Right kidney (tissue), 9 donors: Measurements from ENCODE around the gene SGMS1.
"Not testable (repeated sequence)": the region's sequence is repeated elsewhere in the genome, so short reads cannot be mapped to it uniquely, and the experiment has no call there.

Experiments
- DNase-seq: peaks from one replicate; pipeline ENCODE4 v3.0.0-alpha.2; 2016
- long read RNA-seq, 8 donors: transcript quantifications; one replicate each; lab custom pipeline, GENCODE V29; 2026

SGMS1 gene
- long read RNA-seq, donor 1, partial matches to known transcripts, result 0 of 7 reads
- long read RNA-seq, donor 1, other reads (novel, unspliced or antisense), result 0 of 7 reads
- long read RNA-seq, donor 2, partial matches to known transcripts, result 0 of 4 reads
- long read RNA-seq, donor 2, other reads (novel, unspliced or antisense), result 0 of 4 reads
- long read RNA-seq, donor 3, partial matches to known transcripts, result 0 of 4 reads
- long read RNA-seq, donor 3, other reads (novel, unspliced or antisense), result 0 of 4 reads
- long read RNA-seq, donor 4, partial matches to known transcripts, result 5 of 17 reads
- long read RNA-seq, donor 4, other reads (novel, unspliced or antisense), result 6 of 17 reads
- long read RNA-seq, donor 5, partial matches to known transcripts, result 6 of 9 reads
- long read RNA-seq, donor 5, other reads (novel, unspliced or antisense), result 0 of 9 reads
- long read RNA-seq, donor 6, transcript SGMS1-204 (2 exons, 625 nt), result major isoform, 6 of 9 reads
- long read RNA-seq, donor 6, partial matches to known transcripts, result 0 of 9 reads
- long read RNA-seq, donor 6, other reads (novel, unspliced or antisense), result 0 of 9 reads
- long read RNA-seq, donor 7, partial matches to known transcripts, result 13 of 19 reads
- long read RNA-seq, donor 7, other reads (novel, unspliced or antisense), result 0 of 19 reads
- long read RNA-seq, donor 8, partial matches to known transcripts, result 6 of 17 reads
- long read RNA-seq, donor 8, other reads (novel, unspliced or antisense), result 6 of 17 reads

DNA sequence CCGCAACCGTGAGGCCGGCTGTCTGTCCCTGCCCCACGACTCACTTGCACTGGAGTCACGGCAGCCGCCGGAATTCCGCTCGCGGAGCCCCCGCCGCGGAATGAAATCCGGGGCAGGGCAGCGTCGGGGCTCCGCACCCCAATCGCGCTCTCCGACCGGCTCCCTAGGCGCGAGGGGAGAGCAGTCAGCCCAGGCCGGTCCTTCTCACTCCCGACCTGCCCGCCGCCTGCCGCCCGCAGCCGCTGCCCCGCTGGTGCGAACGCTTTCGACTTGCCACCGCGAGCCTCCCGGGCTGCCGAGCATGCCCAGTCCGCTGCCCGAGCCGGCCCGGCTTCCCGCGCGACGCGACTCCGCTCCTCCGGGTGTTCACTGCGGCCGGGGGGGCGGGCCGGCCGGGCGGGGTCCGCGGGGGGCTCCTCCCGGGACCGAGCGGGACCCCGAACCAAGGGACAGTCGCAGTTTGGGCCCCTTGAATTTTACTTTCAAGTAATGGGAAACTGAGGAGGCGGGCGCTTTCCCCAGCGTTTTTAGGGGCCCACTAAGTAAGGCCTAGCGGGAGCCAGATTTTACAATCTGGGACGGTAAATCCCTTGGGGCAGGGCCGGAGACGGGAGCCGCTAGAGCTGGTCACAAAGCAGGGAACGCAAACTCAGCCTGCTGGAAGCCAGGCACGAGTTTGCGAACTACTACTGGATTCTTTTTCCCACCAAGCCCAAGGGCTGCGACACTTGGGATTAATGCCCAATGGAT, at the start of gene SGMS1:
Gene SGMS1 (minus strand): TSS at position 294 of the 750 bp plus-strand sequence. CDS start 279,842 bp downstream, outside the sequence.
- DNase-seq, result peak; percentile 98

DNA sequence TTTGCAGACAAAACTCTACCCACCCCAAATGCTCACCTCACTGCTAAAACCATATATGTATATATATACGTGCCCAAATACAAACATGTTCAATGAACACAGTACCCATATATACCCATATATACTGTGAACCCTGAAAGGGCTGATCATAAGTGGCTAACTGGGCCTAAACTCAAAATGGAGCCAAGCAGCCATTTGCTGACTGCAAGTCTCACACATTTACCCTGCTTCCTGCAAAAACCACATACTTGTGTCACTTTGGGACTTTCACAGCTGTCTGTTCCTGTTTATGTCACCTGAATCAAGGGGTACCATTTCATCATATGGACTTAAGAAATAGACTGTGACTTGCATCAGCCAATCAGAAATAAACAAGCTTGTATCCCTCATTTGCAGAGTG, 48.4 kb upstream of the SGMS1 start:
- DNase-seq, result not testable (repeated sequence)

DNA sequence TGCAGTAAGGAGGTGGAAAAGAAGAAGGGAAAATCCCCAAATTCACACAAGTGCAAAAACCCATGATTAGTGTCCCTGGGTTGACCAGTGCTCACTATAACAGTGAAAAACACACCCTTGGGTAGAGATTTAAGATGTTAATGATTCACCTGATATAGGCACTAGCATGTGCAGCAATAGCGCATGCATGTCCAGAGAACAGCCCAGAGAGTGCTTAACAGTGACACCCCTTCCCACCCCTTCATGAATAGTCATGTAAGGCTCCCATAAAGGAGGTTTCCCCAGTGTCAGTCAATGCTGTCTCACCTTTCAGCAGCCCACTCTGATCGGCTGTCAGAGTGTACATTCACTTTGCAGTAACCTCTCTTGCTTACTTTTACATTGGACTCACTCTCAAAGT, 47.9 kb upstream of the SGMS1 start:
- DNase-seq, result not testable (repeated sequence)

DNA sequence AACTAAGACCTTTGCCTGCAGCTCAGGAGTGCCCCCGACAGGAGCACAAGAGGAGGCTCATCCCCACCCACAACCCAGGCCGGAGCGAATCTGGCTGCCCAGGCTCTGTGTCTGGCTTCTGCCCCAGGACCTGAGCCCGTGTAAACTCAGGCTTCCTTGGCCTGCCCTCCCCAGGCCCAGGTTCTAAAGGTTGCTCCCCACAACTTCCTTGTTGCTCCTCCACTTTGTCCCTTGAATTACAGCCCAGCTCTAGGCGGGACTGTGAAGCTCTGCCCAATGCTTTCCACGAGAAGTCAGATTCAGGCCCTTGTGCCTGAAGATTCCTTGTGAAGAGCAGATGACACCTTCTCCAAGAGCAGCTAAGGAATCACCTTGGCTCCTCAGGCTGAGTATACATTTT, 46.2 kb upstream of the SGMS1 start:
- DNase-seq, result not testable (repeated sequence)

DNA sequence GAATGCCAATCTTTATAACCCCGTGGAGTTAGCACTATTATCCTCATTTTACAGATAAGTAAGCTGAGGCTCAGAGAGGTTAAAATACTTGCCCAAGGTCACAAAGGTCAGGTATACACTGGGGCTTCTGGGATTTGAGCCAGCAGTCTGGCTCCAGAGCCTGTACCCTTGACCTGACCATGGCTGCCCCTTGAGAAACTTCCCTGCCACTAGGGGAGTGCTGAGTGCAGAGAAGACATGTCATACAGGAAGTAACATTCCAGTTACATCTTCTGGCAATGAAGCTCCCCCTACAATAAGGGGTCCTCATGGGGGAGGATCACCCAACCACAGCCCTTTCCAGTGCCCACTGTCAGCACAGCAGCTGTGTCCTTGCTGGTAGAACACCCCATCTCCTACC, 43.6 kb upstream of the SGMS1 start:
- DNase-seq, result not testable (repeated sequence)

DNA sequence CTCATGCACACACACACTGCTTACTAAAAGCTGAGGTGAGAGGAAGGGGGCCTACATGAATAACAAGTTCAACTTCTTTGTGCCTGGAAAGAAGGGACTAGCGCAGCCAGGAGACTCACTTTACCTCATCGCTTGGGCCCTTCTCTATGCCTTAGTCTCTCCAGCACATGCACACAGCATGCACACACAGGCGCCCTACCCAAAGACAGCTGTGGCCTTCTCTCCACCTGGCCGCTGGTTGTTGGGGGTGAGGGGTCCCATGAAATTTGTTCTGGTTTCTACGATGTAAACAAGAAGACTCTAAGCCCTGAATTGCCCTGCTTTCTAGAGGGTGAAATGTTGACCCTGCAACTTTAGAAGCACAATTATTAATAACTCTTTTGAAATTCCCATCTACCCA, 38.7 kb upstream of the SGMS1 start:
- DNase-seq, result not testable (repeated sequence)

DNA sequence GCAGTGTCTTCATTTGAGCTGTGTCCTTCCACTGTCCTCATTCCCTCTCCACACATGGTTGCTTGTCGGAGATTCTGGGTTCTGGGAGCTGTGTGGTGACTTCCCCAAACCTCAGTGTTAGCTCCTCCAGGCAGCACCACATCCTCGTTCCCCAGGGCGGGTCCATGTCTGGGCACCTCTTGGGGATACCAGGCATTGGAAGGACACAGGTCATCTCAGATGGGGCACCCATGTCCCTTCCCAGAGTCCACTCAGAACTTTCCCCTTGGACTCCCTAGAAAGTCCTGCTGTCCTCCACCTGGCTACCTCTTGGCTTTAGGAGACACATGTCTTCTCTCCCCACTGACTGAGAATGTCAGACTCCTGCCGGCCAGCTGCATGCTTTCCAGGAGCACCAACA, 37.8 kb upstream of the SGMS1 start:
- DNase-seq, result not testable (repeated sequence)

DNA sequence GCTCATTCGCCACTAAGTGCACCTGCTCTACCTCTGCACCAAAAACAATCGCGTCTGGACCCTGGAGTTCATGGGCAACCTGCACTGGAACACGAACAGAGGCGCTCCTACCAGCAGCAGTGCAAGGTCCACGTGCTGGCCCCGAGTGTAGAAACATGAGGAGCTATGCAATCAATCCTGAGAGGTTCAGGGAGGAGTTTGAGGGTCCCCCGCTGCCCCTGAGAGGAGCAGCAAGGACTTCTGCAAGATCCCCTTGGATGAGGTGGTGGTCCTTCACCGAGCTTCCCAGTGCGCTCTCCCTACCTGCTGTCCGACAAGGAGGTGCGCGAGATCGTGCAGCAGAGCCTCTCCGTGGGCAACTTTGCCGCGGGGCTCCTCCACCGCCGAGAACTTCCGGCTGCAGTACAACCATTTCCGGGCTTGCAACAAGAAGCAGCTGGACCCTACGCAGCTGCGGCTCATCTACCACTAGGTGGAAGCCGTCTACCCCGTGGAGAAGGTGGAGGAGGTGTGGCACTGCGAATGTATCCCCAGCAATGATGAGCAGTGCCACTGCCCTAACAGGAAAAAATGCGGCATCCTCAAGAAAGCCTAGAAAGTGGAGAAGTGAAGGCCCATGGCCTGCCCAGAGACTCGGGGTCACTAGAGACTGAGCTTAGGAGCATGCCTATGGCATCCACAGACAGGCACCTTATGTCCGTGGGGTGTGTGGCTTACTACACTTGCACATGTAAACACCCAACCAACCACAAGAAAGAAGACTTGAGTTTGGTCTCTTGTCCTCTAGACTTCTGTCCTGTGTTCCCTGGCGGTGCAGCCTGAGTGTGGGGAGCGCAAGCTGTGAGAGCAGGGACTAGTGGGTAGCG, 36.3 kb upstream of the SGMS1 start:
- DNase-seq, result peak; percentile 21

DNA sequence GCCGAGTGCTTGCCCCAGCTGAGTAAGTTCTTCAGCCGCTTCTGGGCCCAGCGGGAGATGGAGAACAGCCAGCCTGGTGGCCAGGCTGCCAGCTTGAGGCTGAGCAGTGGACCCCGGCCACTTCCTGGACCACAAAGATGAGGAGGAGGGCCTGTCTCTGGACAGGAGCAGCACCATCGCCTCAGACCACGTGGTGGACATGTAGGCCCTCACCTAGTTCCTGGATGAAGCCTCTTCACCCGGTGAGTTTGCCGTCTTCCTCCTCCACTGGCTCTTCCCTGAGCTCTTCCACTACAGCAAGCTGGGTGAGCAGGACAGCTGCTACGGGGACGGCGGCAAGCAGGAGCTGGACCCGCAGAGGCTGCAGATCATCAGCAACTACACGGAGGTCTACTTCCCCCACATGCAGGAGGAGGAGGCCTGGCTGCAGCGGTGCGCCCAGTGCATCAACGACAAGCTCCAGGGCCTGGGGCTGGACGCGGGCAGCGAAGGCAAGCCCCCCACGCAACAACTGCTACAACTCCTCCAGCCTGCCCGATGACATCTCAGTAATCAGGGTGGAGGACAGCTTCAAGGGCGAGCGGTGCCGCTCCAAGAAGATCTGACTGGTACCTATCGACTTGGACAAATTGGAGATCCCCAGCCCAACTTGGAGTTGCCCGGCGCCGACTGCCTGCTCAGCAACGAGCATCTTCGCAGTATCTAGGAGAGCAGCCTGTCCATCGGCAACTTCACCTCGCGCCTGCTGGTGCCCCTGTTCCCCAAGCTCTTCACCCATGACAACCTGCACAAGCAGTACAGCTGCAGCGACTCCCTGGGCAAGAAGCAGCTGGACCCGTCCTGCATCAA, 35.5 kb upstream of the SGMS1 start:
- DNase-seq, result not testable (repeated sequence)

DNA sequence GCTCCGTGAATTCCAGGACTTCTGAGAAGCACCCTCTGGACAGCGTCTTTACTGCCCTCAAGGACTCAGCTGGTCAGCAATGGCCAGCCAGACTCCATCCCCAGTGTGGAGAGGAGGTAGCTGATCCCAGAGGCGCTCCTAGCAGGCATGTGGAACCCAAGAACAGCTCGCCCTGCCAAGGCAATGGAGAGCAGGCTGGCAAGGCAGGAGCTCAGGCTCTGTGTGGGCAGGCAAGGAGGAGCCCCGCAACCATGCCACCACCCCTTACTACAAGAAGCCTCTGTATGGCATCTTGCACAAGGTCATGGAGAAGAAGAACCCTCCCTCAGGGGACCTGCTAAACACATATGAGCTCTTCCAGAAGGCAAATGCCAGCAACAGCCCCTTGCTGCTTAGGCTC, 34.4 kb upstream of the SGMS1 start:
- DNase-seq, result no peak

DNA sequence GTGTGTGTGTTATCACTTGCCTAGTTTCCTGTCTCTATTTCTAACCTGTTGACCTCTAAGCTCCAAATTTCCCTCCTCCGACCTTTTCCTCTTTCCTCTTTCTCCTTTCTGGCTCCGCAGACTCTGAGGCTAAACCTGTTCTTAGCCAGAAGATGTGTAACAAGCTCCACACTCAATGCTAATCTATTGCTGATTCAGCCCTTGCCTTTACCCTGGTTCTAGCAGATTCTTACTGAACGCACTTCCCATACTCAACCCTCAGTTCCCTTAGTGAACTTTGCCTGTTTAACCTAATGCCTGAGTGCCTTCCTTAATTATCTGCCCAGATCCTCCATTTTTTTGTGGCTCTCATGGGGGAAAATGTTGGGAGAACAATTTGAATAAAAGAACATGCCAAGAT, 30.0 kb upstream of the SGMS1 start:
- DNase-seq, result no peak

DNA sequence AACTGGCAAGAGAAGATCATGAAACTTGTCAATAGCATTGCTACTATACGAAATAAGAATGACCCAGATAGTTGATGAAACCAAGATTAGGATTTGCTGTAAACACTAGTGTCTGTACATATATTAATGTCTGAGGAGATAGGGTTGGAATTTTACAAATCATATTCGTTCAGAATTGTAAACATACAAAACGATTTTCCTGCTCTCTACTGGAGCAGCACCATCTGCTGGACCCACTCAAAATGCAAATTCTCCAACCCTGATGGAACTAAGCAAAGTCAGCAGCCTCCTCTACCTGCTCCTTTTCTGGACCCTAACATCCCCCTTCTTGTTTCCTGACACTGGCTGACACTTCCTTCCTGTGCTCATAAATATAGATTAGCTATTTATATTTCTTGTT, 29.4 kb upstream of the SGMS1 start:
- DNase-seq, result peak; percentile 12

DNA sequence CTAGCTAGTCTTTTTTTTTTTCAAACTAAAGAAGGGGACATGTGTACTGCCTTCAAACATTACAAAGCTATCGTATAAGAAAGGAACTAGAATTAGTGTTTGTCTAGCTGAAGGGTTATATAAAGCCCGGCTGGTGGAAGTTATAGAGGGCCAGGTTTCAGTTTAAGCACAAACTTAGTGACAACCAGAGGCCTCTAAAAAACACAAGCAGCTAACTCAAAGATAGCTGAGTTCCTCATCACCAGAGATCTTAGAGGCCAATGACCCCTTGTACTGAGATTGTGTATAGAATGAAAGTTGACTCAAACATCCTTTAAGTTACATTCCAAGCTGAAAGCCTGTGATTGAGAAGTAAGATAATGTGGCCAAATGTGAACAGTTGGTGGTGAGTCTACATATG, 28.1 kb upstream of the SGMS1 start:
- DNase-seq, result no peak

DNA sequence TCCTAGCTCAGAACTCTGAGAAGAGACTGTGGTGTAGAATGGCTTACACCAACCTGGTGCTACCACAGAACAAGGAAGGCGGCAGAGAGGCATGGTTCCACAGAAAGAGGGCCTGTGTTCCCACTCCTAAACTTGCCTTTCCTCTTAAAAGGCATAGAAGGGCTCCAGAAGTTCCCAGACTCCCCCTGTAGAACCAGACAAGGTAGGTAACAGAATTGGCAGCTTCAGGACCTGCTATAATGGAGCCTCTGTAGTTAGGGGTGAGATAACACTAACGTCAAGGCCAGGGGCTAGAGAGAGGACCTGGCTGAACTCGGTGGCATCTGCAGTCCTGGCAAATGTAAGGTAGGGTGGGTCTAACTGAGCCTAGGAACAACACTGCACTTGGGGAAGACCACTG, 26.7 kb upstream of the SGMS1 start:
- DNase-seq, result no peak

DNA sequence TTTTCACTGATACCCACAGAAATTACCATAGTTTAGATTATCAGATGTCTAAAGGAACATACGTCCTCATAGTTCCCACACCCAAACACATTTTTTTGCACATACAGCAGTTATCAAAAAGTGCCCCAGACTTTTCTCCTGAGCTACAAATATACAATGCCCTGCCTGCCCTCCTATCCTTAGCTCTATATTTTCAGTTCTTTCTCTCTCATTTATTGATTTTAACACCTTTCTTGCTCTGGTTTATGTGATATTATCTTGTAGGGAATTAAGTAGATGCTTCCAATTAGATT, 25.1 kb upstream of the SGMS1 start:
- DNase-seq, result no peak

DNA sequence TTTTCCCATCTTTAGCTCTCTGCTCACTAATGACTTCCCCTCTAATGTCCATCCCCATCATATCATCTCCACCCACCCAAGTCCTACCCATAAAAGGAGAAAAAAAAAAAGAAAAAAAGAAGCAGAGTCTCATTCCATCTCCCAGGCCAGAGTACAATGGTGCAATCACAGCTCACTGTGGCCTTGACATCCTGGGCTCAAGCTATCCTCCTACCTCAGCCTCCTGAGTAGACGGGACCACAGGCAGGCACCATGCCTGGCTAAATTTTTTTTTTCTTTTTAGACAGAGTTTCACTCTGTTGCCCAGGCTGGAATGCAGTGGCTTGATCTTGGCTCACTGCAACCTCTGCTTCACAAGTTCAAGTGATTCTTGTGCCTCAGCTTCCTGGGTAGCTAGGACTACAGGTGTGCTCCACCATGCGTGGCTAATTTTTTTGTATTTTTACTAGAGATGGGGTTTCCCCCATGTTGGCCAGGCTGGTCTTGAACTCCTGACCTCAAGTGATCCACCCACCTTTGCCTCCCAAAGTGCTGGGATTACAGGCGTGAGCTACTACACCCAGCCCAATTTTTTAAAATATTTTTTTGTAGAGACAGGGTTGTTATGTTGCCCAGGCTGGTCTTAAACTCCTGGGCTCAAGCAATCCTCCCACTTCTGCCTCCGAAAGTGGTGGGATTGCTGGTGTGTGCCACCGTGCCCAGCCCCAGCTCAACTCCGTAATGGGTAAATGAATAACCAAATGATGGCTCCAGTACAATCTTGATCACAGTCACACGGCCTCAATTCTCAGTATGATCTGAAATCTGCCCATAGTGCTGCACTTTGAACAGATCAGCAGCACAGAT, 24.6 kb upstream of the SGMS1 start:
- DNase-seq, result peak; percentile 16

DNA sequence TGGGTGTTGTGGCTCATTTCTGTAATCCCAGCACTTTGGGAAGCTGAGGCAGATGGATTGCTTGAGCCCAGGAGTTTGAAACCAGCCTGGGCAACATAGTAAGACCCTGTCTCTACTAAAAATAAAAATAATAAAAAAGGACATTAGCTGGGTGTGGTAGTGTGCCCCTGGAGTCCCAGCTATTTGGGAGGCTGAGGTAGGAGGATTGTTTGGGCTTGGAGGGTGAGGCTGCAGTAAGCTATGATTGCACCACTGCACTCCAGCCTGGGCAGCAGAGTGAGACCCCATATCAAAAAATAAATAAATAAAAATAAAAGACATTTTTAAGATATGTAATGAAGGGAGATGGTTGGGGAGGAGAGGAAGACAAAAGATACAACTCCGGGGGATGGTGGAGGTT, 23.6 kb upstream of the SGMS1 start:
- not testable (repeated sequence) for DNase-seq

DNA sequence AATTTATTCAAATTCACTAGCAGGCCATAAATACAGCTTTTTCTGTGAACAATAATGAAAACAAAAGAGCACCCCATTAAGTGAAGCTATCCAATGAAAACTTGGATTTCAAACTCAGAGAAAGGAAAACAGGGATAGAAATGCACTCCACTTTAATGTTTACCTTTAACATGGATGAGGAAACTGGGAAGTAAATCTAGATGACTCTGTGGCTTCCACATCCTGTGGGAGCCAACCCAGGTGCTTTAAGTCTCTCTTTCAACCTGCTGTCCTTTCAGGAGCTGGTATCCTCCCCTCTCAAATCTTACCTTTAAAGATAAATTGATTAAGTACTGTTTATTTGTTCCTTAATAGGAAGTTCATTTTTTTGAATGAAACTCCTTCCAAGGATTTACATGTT, 21.5 kb upstream of the SGMS1 start:
- DNase-seq, result no peak

DNA sequence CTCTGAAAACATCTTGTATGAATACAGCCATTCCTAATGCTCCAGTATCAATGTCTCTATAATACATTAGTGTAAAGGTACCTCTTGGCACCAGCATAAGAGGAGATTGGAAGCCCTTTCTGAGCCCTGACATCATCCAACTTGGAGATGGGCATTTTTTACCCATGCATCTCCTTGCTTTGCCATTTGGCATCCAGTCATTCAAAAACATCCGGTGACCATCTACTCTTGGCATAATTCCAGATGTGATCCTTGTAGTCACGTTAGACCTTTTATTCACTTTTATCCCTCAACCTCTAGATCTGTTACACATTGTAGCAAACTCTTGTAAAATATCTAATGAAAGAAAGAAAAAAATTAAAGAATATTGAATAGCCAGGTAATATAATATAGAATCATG, 17.9 kb upstream of the SGMS1 start:
- DNase-seq, result no peak

DNA sequence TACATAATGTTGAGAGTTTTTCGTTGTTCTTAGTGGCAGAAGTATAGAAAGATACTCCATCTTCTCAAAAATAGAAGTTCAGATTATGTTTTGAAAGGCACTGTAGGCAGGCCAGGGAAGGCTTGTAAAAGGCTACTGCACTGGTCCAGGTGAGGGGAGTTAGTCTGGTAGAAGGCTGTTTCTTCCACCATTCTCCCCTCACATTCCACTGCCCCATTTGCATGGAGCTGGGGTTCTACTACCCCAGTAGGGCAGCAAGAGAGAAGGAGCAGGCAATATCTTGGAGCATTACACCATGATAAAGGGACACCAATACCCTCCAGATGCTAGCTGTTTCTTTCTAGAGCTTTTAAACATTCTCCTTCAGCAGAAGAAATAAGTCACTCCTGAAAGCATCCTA, 16.5 kb upstream of the SGMS1 start:
- DNase-seq, result no peak
